HG02798 (cell line): Measurements from ENCODE around the gene SIX3.

ENCODE experiments used
- ATAC-seq: cut with Tn5 transposase; IDR thresholded peaks from one replicate; pipeline ENCODE4 v1.9.1; 2021; ENCODE audit warnings: mild to moderate bottlenecking; ENCODE audit not compliant: unreplicated experiment, poor library complexity

SIX3 gene

GRCh38 chr2:44980751-44981713, 39.5 kb downstream of the SIX3 start:
- ATAC-seq = no peak

- no peak for ATAC-seq
Measured at GRCh38 chr2:44981714-44982108, 40.2 kb downstream of the SIX3 start.

DNA sequence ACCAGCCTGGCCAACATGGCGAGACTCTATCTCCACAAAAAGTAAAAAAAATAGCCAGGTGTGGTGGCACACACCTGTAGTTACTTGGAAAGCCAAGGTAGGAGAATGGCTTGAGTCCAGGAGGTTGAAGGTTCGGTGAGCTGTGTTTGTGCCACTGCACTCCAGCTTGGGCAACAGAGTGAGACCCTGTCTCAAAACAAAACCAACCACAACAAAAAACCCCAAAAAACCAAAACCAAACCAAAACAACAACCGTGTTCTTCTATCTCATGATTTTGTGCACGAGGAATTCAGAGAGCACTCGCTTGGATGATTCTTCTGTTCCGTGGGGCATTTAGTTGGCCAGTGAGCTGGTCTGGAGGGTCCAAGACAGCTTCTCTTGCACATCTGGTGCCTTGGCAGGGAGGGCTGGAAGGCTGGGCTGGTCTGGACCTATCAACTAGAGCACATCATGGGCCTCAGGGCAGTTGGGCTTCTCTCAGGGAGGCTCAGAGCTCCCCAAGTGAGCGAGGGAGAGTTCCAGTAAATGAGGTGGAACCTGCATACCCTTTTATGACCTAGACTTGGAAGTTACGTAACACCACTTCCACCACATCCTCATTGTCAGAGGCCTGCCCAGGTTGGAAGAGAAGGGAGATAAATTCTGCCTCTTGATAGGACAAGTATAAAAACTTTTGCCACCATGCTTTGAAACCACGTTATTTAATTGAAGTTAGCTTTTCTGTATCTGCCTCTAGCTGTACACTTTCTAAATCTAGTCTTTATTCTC, 42.5 kb downstream of the SIX3 start:
- ATAC-seq = no peak

DNA sequence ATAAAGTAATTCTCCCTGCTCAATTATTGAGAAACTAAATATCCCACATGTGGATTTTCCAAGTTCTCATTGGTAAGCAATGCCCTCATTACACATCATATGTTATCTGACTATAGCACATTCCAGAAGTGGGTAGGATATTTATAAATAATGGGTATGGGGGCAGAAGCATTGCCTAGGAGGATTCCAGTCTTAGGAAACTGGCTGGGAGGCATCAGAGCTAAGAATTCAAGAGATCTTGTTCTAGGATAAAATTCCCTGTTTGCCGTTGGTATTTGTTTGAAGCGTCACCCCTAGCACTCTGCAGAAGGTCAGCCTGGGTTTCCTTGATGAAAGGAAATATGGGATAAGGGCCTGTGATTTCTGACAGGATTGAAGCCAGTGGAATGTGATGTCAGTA, 47.7 kb downstream of the SIX3 start:
- no peak for ATAC-seq

DNA sequence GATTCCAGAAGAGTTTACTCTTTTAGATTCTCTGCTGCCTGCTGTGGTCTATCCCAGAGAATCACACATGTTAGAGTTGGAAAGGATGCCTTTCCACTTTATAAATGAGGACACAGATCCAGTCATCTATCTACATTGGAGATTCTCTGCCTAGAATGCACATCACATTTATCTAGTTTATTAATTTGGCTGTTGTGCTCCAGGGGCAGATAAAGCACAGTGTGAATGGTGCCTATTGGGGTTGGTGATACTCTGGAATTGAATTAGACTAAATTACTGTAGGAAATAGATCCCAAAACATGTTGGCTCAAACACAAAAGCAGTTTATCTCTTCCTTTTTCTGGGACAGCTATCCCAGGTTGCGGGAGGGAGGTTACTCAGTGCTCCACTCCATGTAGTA, 52.9 kb downstream of the SIX3 start:
- no peak for ATAC-seq
